PC-9 (cell line): ENCODE measurements around the gene SHKBP1. TPM values are rescaled to one million over a fixed set of nuclear protein-coding genes. Genes with fewer than 3 reads are reported as not detected.

Experiments used
- BruUV-seq: library from RNA; stranded (reverse); fragments of 400-500 nt; replicated peaks from 2 replicates; lab custom pipeline; 2021; lab: Mats Ljungman, UMichigan
- CTCF ChIA-PET: fragments of 300-600 bp; sonication (Branson Sonifier 250); formaldehyde crosslinking; loops from one replicate; lab custom pipeline; 2022; ENCODE audit warnings: antibody characterized with exemption; lab: Charles Lee
- POLR2A ChIA-PET: fragments of 300-600 bp; sonication (Branson Sonifier 250); formaldehyde crosslinking; loops from one replicate; lab custom pipeline; 2022; ENCODE audit warnings: antibody characterized with exemption; ENCODE audit not compliant: unreplicated experiment; lab: Charles Lee
- DNase-seq, 2 experiments: peaks; one replicate each; pipeline versions ENCODE4 v3.0.0 to v3.0.0-alpha.2; 2015 to 2022; ENCODE audit warnings: mixed read lengths in 1 of 2
- H2AFZ ChIP-seq: fragments of 200-600 bp; sonication (generic); 2 replicates; pipeline ENCODE4 v1.8.1; 2017; ENCODE audit warnings: antibody characterized with exemption
- H3F3A ChIP-seq: fragments of 200-600 bp; sonication (generic); 2 replicates; pipeline ENCODE4 v1.8.1; 2017; ENCODE audit warnings: antibody characterized with exemption, mild to moderate bottlenecking, low read depth; ENCODE audit not compliant: insufficient read depth
- H3K27ac ChIP-seq: fragments of 200-600 bp; sonication (generic); 2 replicates; pipeline ENCODE4 v1.6.1; 2016; ENCODE audit warnings: mixed run types
- H3K27me3 ChIP-seq: fragments of 200-600 bp; sonication (generic); 2 replicates; pipeline ENCODE4 v1.6.1; 2016; ENCODE audit warnings: low read depth, mixed run types; ENCODE audit not compliant: insufficient read depth
- H3K36me3 ChIP-seq: fragments of 200-600 bp; sonication (generic); 2 replicates; pipeline ENCODE4 v1.6.1; 2016; ENCODE audit warnings: low read depth, mixed run types
- H3K4me1 ChIP-seq: fragments of 200-600 bp; sonication (generic); replicated peaks from 2 replicates; pipeline ENCODE4 v1.6.1; 2016; ENCODE audit warnings: mixed run types; ENCODE audit not compliant: insufficient read depth
- H3K4me2 ChIP-seq: fragments of 200-600 bp; sonication (generic); 2 replicates; pipeline ENCODE4 v1.6.1; 2017; ENCODE audit warnings: mixed run types
- H3K4me3 ChIP-seq: fragments of 200-600 bp; sonication (generic); 2 replicates; pipeline ENCODE4 v1.6.1; 2016; ENCODE audit warnings: mixed run types
- H3K79me2 ChIP-seq: fragments of 200-600 bp; sonication (generic); 2 replicates; pipeline ENCODE4 v1.6.1; 2017; ENCODE audit warnings: low read depth, mixed run types
- H3K9me2 ChIP-seq: fragments of 200-600 bp; sonication (generic); 2 replicates; pipeline ENCODE4 v1.8.1; 2017; ENCODE audit warnings: mild to moderate bottlenecking; ENCODE audit not compliant: insufficient read depth
- H3K9me3 ChIP-seq: fragments of 200-600 bp; sonication (generic); 2 replicates; pipeline ENCODE4 v1.8.1; 2016; ENCODE audit warnings: low read depth; ENCODE audit not compliant: insufficient read depth
- H4K20me1 ChIP-seq: fragments of 200-600 bp; sonication (generic); 2 replicates; pipeline ENCODE4 v1.8.1; 2017; ENCODE audit not compliant: insufficient read depth
- CTCF ChIP-seq: fragments of 200-600 bp; sonication (generic); conservative IDR thresholded peaks from 2 replicates; pipeline ENCODE4 v1.6.1; 2017; ENCODE audit warnings: mixed run types, antibody characterized with exemption, mild to moderate bottlenecking, moderate library complexity
- EZH2 ChIP-seq: fragments of 200-600 bp; sonication (generic); IDR thresholded peaks from 2 replicates; pipeline ENCODE4 v1.8.0; 2017; ENCODE audit warnings: antibody characterized with exemption, low read depth
- intact Hi-C: fragments of 100-400 bp; cut with micrococcal nuclease; formaldehyde crosslinking; loops from one replicate; pipeline ENCODE4 v1.10.0; 2022; ENCODE audit not compliant: unreplicated experiment
- total RNA-seq: library from RNA; stranded (reverse); gene quantifications from 2 replicates; pipeline ENCODE4 v1.2.3, GENCODE V29; 2021

SHKBP1 gene
- total RNA-seq, 1 experiment from 2014 or later: 90.1 TPM

- no peaks in the 10 kb centered on the region for H3K9me2 ChIP-seq
- peaks cover 22% of the 10 kb centered on the region for H3F3A ChIP-seq
- POLR2A ChIA-PET: no interaction called here
- no peak overlapping the region for H3K4me2 ChIP-seq
- intact Hi-C loops: no loop called here
- no peaks in the 10 kb centered on the region for H3K9me3 ChIP-seq
- CTCF ChIA-PET: no interaction called here
- H3K4me1 ChIP-seq: no peaks in the 10 kb centered on the region
- no peak overlapping the region for H3K4me3 ChIP-seq
- H3K79me2 ChIP-seq: no peaks in the 10 kb centered on the region
- TF ChIP-seq CTCF (no peak), EZH2 (no peak)
- H4K20me1 ChIP-seq: no peaks in the 10 kb centered on the region; the same call in 1 of the 2 replicates
- H3K36me3 ChIP-seq: no peaks in the 10 kb centered on the region
- H3K27ac ChIP-seq: no peak overlapping the region
- no peak for DNase-seq
- no peaks in the 10 kb centered on the region for H3K27me3 ChIP-seq
- BruUV-seq: no TSS peak
- H2AFZ ChIP-seq: no peak overlapping the region
Observed at GRCh38 chr19:40629346-40629745, 52.7 kb downstream of the SHKBP1 start.

- no peak overlapping the region for H2AFZ ChIP-seq
- TF ChIP-seq EZH2 (no peak), CTCF (no peak)
- ChIA-PET CTCF (no interaction called here), POLR2A (interaction anchor here (0.6 kb wide), 1 partner anchor 224 kb away, joined by 26 read pairs; no protein-coding TSS in a partner anchor)
- no peak overlapping the region for H3K4me3 ChIP-seq
- no peak overlapping the region for H3K4me2 ChIP-seq
- H3K27ac ChIP-seq: no peak overlapping the region
- no peaks in the 10 kb centered on the region for H3K36me3 ChIP-seq
- no peaks in the 10 kb centered on the region; the same call in 1 of the 2 replicates for H4K20me1 ChIP-seq
- peaks cover 19% of the 10 kb centered on the region for H3F3A ChIP-seq
- no peaks in the 10 kb centered on the region for H3K79me2 ChIP-seq
- no peak for DNase-seq
- no peaks in the 10 kb centered on the region for H3K9me2 ChIP-seq
- BruUV-seq: TSS peak; percentile 8
- H3K4me1 ChIP-seq: no peaks in the 10 kb centered on the region
- intact Hi-C loops: loop anchor here (5.0 kb wide), 1 partner anchor 83 kb away; no protein-coding TSS in a partner anchor
- no peaks in the 10 kb centered on the region for H3K27me3 ChIP-seq
- no peaks in the 10 kb centered on the region for H3K9me3 ChIP-seq
Observed at GRCh38 chr19:40630571-40631160, 54.0 kb downstream of the SHKBP1 start.

GRCh38 chr19:40632311-40633036 lies 55.8 kb downstream of the SHKBP1 start:
- H3K4me2 ChIP-seq: no peak overlapping the region
- BruUV-seq: no TSS peak

More at GRCh38 chr19:40632311-40633036, 55.8 kb downstream of the SHKBP1 start:
- ChIA-PET POLR2A (no interaction called here), CTCF (no interaction called here)
- intact Hi-C loops: loop anchor here (5.0 kb wide), 1 partner anchor 85 kb away; no protein-coding TSS in a partner anchor
- Histone ChIP-seq H3K27ac (no peak overlapping the region), H3K36me3 (no peaks in the 10 kb centered on the region), H3K27me3 (no peaks in the 10 kb centered on the region), H4K20me1 (no peaks in the 10 kb centered on the region), H3K4me1 (no peaks in the 10 kb centered on the region), H3K79me2 (no peaks in the 10 kb centered on the region), H3K9me2 (no peaks in the 10 kb centered on the region), H3K4me3 (no peak overlapping the region), H2AFZ (no peak overlapping the region), H3K9me3 (no peaks in the 10 kb centered on the region), H3F3A (peaks cover 19% of the 10 kb centered on the region)
- DNase-seq: no peak
- TF ChIP-seq CTCF (no peak), EZH2 (no peak)
